A549 treated with AZD9567 at 1 μM for 4 hours (cell line): ENCODE data around the gene UNC13C. TPM values are rescaled to one million over a fixed set of nuclear protein-coding genes. Genes with fewer than 3 reads are reported as not detected.

Experiments
- total RNA-seq: library from RNA; stranded (reverse); fragments of 200-300 nt; extraction: Qiagen RNA extraction; gene quantifications from 5 replicates; pipeline ENCODE4 v1.2.3, GENCODE V29; 2022; ENCODE audit not compliant: insufficient read depth

Gene UNC13C
- not detected in 5 replicates for total RNA-seq

GRCh38 chr15:53978253-53978906 lies at the start of gene UNC13C:
Gene UNC13C (plus strand): TSS chr15:53978441. CDS start chr15:54012904, 34,463 bp downstream.

Other genes starting within 250 kb of the UNC13C start
- 5.2 to 7.8 TPM (median 7.6 TPM) in 5 replicates for gene WDR72, start 218.8 kb upstream of the UNC13C start, total RNA-seq